H4 (cell line): ENCODE results near the gene LKAAEAR1. TPM values are rescaled to one million over a fixed set of nuclear protein-coding genes. Genes with fewer than 3 reads are reported as not detected.
A peak's percentile ranks its signal among the peaks of the same experiment; 100 is the strongest.
"Not testable (repeated sequence)": the region's sequence is repeated elsewhere in the genome, so short reads cannot be mapped to it uniquely, and the experiment has no call there.

Experiments used
- DNase-seq: peaks from one replicate; pipeline ENCODE4 v3.0.0-alpha.2; 2015; ENCODE audit warnings: low spot score
- total RNA-seq: library from RNA; depleted of rRNA; stranded (reverse); fragments of >200 nt; shearing (Covaris generic); gene quantifications from 2 replicates; pipeline ENCODE4 v1.2.3, GENCODE V29; 2014; rRNA removed

LKAAEAR1 gene, protein sequence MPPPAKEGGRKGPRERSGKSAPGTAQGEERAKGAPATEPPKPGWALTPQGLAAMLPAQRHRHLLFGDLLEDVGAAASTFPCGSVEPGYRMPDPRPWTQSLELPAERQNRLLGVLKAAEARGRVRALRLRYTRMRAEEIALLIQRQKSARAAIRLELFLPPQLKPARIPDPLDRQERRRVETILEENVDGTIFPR
- total RNA-seq = 0.60 TPM in 1 of 2 replicates, not detected in the other

DNA sequence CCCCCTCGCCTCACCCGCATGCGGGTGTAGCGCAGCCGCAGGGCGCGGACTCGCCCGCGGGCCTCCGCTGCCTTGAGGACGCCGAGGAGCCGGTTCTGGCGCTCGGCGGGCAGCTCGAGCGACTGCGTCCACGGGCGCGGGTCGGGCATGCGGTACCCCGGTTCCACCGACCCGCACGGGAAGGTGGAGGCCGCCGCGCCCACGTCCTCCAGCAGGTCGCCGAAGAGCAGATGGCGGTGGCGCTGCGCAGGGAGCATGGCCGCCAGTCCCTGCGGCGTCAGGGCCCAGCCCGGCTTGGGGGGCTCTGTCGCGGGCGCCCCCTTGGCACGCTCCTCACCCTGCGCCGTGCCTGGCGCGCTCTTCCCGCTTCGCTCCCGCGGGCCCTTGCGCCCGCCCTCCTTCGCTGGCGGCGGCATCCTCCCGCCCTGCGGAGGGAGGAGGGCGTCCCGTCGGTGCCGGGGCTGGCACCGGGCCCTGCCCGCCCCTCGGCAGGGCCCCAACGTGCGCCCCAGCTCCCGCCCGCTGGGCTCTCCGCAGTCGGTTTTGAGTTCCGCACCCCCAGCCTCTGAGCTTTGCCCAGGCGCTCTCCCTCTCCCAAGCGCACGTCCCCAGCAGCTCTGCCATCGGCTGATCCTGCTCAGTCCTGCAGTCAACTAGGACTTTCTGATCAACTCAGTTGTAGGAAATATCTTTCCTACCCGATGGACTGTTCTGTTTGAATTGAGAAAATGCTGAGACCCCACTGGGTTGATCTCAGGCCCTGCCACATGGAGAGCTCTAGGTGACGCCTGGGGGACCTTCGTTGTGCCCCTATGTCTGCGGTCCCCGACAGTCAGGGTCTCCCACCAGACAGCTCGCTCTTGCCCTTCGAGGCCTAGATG, at the start of gene LKAAEAR1:
TSS of gene LKAAEAR1 (minus strand) at position 595 of the 881 bp plus-strand sequence. CDS start at position 416, 179 bp downstream.
- DNase-seq = no peak

DNA sequence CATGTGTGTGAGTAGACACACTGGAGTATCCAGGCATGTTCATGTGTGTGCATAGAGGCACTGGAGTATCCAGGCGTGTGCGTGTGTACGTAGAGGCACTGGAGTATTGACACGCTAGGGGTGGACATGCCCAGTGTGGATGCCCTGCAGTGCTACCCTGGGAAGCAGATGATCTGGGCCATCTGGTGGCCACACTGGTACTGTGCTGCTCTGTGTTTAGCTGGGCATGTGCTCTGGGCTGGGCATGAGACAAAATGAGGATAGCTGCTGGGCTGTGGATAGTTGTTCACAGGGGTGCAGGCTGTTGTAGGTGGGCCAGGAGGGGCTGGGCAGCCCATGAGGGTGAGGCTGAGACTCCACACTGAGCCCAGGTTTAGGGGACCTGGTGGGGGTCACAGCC, 47.2 kb upstream of the LKAAEAR1 start:
- DNase-seq = peak; percentile 29

GRCh38 chr20:64130876-64131275, 46.7 kb upstream of the LKAAEAR1 start:
- DNase-seq = no peak

- no peak for DNase-seq
These were observed 46.1 kb upstream of the LKAAEAR1 start for GRCh38 chr20:64130271-64130670.

DNA sequence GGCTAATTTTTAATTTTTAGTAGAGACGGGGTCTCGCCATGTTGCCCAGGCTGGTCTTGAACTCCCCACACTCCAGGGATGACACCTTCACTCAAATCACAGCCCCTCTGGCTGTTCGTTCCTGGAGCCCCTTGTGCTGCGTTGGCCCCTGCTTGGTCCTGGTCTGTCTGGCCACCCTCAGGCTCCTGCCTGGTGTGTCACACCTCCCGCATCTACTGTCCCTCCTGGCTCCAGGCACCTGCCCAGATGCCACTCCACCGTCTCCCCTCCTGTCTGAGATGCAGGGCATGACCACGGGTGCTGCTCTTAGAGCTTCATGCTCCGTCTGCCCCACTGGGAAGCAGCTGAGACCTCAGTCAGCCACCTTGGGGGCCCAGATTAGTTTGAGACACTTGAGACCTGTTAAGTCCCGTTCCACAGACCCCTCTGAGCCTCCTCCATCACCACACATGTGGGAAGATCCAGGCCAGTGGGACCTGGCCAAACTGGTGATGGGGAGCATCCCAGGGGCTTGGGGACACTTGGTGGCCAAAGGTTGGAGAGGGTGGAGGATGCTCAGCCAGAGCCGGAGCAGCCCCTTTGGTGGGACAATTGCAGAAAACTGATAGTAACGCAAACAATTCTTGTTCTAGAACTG, 45.1 kb upstream of the LKAAEAR1 start:
- DNase-seq = no peak

DNA sequence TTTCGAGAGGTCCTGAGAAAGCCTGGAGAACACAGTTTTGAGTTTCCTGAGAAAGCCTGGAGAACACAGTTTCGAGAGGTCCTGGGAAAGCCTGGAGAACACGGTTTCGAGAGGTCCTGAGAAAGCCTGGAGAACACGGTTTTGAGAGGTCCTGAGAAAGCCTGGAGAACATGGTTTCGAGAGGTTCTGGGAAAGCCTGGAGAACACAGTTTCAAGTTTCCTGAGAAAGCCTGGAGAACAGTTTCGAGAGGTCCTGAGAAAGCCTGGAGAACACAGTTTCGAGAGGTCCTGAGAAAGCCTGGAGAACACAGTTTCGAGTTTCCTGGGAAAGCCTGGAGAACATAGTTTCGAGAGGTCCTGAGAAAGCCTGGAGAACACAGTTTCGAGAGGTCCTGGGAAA, 39.3 kb upstream of the LKAAEAR1 start:
- not testable (repeated sequence) for DNase-seq

DNA sequence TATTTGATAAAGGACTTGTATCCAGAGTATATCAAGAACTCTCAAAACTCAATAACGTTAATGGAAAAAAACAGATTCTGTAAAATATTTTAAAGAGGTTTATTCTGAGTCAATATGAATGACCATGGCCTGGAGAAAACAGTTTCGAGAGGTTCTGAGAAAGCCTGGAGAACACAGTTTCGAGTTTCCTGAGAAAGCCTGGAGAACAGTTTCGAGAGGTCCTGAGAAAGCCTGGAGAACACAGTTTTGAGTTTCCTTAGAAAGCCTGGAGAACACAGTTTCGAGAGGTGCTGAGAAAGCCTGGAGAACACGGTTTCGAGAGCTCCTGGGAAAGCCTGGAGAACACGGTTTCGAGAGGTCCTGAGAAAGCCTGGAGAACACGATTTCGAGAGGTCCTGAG, 38.7 kb upstream of the LKAAEAR1 start:
- not testable (repeated sequence) for DNase-seq

DNA sequence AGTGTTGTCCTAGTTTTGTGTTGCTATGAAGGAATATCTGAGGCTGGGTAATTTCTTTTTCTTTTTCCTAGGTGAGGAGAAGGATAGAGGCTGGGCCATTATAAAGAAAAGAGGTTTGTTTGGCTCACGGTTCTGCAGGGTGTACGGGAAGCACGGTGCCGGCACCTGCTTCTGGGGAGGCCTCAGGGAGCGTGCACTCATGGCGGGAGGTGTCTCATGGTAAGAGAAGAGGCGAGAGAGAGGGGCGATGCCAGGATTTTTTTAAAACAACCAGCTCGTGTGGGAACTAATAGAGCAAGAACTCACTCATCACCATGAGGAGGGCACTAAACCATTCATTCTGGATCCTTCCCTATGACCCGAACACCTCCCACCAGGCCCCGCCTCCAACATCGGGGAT, 37.4 kb upstream of the LKAAEAR1 start:
- DNase-seq = no peak

DNA sequence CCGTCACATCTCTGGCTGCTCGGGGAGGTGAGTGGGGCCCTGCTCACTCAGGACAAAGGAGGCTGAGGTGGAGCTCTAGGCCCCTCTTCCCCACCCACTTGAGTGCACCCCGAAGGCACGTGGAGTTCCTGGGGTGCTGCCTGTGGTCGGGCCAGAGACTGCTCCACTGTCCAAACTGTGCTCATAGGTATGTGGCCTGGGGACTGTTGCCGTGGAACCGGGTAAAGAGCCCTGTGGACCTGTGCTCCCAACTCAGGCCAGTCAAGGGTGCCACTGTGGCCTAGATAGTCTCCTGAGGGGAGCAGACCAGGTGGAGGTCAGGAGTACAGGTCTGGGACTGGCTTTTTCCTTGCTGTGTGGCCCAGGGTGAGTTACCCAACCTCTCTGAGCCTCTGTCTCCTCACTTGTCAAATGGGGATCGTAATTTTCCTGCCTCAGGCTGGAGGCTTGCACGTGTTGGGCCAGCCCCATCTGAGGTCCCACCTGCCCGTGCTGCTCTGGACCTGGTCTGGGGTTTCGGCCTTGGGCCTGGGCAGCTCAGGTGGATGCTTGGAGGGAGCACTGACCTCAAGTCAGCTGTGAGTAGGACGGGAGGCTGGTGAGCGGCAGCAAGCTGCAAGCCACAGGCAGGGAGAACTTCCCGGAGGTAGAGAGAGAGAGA, 35.6 kb upstream of the LKAAEAR1 start:
- DNase-seq = no peak

DNA sequence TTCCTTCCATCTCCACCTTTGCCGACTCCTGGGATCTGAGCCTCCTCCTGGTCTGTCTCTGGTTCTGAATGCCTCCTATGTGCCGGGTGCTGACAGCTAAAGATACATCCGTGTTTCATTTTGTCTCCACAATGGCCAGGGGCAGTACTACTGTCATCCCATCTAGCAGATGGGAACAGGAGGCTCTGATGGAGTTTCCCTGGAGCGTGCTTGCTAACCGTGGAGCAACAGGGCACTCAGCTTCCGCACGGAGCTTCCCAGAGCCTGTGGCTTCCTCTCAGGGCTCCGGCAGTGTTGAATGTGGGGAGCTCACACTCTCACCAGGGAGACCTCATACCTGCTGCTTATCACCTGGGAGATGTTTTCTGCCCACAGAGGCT, 35.1 kb upstream of the LKAAEAR1 start:
- DNase-seq = no peak

DNA sequence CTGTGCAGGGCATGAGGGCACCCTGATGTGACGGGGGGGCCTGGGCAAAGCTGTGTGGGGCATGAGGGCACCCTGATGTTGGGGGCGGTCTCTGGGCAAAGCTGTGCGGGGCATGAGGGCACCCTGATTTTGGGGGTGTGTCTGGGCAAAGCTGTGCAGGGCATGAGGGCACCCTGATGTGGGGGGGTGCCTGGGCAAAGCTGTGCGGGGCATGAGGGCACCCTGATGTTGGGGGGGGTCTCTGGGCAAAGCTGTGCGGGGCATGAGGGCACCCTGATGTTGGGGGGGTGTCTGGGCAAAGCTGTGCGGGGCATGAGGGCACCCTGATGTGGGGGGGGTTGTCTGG, 33.2 kb upstream of the LKAAEAR1 start:
- DNase-seq = not testable (repeated sequence)

DNA sequence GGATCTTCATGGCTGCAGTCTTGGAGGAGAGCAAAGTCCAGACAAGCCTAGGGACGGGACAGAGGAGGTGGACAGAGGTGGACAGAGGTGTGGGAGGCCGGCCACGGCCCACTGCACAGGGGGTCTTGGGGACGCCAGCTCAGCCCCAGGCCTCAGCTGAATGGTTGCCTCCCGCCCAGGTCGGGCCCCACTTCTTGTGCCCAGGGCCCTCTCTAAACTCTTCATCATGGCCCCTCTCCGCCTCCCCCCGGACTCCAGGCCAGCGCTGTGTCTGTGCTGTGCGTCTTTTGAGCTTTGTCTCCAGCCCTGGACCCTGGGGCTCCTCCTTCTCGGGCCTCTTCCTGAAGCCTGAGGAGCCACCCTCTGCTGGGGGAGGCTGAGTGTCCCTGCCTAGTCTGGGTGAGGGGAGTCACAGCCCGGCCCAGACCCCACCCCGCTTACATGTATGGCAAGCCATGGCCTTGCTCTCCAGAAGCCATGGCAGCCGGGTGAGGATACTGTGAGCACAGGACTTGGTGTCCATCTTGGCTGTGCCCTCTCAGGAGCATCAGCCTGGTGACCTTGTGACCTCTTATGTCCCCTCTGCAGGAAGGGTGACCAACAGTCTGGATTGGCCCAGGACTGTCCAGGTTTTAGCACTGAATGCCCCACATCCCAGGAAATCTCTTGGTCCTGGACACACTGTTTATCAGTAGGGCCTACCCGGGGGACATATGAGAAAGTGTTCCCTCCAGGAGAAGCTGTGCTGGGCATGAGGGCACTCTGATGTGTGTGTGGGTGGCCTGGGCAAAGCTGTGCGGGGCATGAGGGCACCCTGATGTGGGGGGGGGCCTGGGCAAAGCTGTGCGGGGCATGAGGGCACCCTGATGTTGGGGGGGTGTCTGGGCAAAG, 32.6 kb upstream of the LKAAEAR1 start:
- no peak for DNase-seq

- DNase-seq = no peak
These were observed 31.8 kb upstream of the LKAAEAR1 start for GRCh38 chr20:64116016-64116415.

GRCh38 chr20:64115171-64115911, 31.1 kb upstream of the LKAAEAR1 start:
- DNase-seq = no peak

- no peak for DNase-seq
These were observed 30.3 kb upstream of the LKAAEAR1 start for GRCh38 chr20:64114356-64114971.

DNA sequence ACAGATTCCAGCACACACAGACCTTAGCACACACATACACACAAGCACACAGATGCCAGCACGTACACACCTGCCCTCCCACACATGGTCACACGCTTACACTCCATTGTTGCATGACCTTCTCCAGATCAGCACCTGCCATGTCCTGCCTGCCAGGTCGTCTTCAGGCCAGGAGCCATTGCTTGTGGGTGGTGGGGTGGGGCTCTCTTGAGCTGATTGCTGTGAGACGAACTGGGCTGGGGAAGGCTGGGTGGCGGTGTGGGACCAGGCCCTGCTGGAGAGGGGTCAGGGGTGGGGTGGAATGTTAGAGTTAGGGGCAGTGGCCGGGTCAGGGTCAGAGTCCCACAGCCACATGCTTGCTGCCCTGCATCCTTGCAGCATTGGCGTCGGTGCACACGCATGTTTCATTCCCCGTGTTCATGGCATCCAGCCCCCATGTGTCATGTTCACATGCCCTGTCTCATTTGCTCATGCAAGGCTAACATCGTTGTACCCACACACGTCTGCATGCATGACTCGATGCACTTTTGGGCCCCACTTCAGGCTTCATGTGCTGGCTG, 29.7 kb upstream of the LKAAEAR1 start:
- no peak for DNase-seq

GRCh38 chr20:64113444-64113775, 29.2 kb upstream of the LKAAEAR1 start:
- DNase-seq = no peak

GRCh38 chr20:64112691-64113443, 28.7 kb upstream of the LKAAEAR1 start:
- no peak for DNase-seq
